HepG2 (cell line): ENCODE measurements around the gene TAGAP. TPM values are rescaled to one million over a fixed set of nuclear protein-coding genes. Genes with fewer than 3 reads are reported as not detected.

ENCODE experiments used
- CHCHD3 ChIP-seq: sonication (generic); formaldehyde crosslinking; IDR thresholded peaks from 2 replicates; pipeline ENCODE4 v1.8.0; 2022; ENCODE audit warnings: mild to moderate bottlenecking, missing genetic modification reagents, moderate library complexity
- EEA1 ChIP-seq: sonication (generic); formaldehyde crosslinking; IDR thresholded peaks from 2 replicates; pipeline ENCODE4 v1.5.1; 2020; ENCODE audit warnings: mild to moderate bottlenecking, missing genetic modification reagents, borderline replicate concordance
- ETS1 ChIP-seq: sonication (generic); formaldehyde crosslinking; IDR thresholded peaks from 2 replicates; pipeline ENCODE4 v1.4.0; 2020; ENCODE audit warnings: missing genetic modification reagents
- HCFC1 ChIP-seq: fragments of 150-350 bp; IDR thresholded peaks from 2 replicates; pipeline ENCODE4 v1.6.1; 2014; ENCODE audit warnings: low read depth, low read length
- HMG20A ChIP-seq: IDR thresholded peaks from 2 replicates; pipeline ENCODE4 v1.6.1; 2016; ENCODE audit warnings: borderline replicate concordance
- NR1H2 ChIP-seq: sonication (generic); formaldehyde crosslinking; IDR thresholded peaks from 2 replicates; pipeline ENCODE4 v1.8.1; 2022; ENCODE audit warnings: low read depth, missing genetic modification reagents, borderline replicate concordance
- NR2C2 ChIP-seq: sonication (generic); formaldehyde crosslinking; IDR thresholded peaks from 2 replicates; pipeline ENCODE4 v1.4.0; 2020; ENCODE audit warnings: missing genetic modification reagents, mild to moderate bottlenecking, moderate library complexity, borderline replicate concordance
- PCBP2 ChIP-seq: fragments of 200-400 bp; formaldehyde crosslinking; optimal IDR thresholded peaks from 2 replicates; pipeline ENCODE3; 2018; ENCODE audit warnings: low read length, low read depth; ENCODE audit not compliant: poor library complexity, severe bottlenecking
- RAD21 ChIP-seq: fragments of 450-650 bp; formaldehyde crosslinking; IDR thresholded peaks from 2 replicates; pipeline ENCODE4 v1.5.0; 2020; ENCODE audit warnings: mild to moderate bottlenecking
- SNAPC4 ChIP-seq: sonication (generic); formaldehyde crosslinking; IDR thresholded peaks from 2 replicates; pipeline ENCODE4 v1.4.0; 2020; ENCODE audit warnings: mild to moderate bottlenecking, missing genetic modification reagents
- ZFP36L2 ChIP-seq: sonication (generic); formaldehyde crosslinking; IDR thresholded peaks from 2 replicates; pipeline ENCODE4 v1.4.0; 2020; ENCODE audit warnings: missing genetic modification reagents
- ZNF205 ChIP-seq: IDR thresholded peaks from 2 replicates; pipeline ENCODE4 v1.6.1; 2018; ENCODE audit warnings: missing biosample characterization, missing genetic modification reagents
- ZNF543 ChIP-seq: sonication (generic); formaldehyde crosslinking; IDR thresholded peaks from 2 replicates; pipeline ENCODE4 v1.4.0; 2020; ENCODE audit warnings: mild to moderate bottlenecking, missing genetic modification reagents
- ZSCAN5A ChIP-seq: sonication (generic); formaldehyde crosslinking; IDR thresholded peaks from 2 replicates; pipeline ENCODE4 v1.8.0; 2022; ENCODE audit warnings: mild to moderate bottlenecking, missing genetic modification reagents, borderline replicate concordance
- polyA plus RNA-seq, 8 experiments: library from polyadenylated mRNA; depleted of rRNA in 3 of 8; stranded (reverse) in 7 of 8; unstranded in 1 of 8; fragments of >200 nt; fragmentation: Illumina TruSeq in 4 of 8; extraction: Trizol in 4 of 8; gene quantifications; 2 replicates each; pipeline versions ENCODE4 v1.2.1 to v1.2.3, GENCODE V29; 2011 to 2016; ENCODE audit warnings: low read depth in 4 of 8, missing spikeins in 1 of 8, mixed read lengths in 1 of 8; ENCODE audit not compliant: insufficient read depth in 1 of 8
- total RNA-seq, 5 experiments: library from RNA; depleted of rRNA; stranded (reverse); fragments of >200 nt; fragmentation: Illumina TruSeq; extraction: Trizol; gene quantifications; 2 replicates each; pipeline ENCODE4 v1.2.3, GENCODE V29; 2016; ENCODE audit warnings: low read depth in 1 of 5
- TF ChIP-seq, protein P1 (sequence below): sonication (generic); formaldehyde crosslinking; IDR thresholded peaks from 2 replicates; pipeline ENCODE4 v1.8.1; 2023; ENCODE audit warnings: mild to moderate bottlenecking, inconsistent platforms, moderate library complexity, missing genetic modification reagents, borderline replicate concordance
- TF ChIP-seq, protein P2 (sequence below): sonication (generic); formaldehyde crosslinking; IDR thresholded peaks from 2 replicates; pipeline ENCODE4 v1.5.0; 2020; ENCODE audit warnings: missing genetic modification reagents
- TF ChIP-seq, protein P3 (sequence below): sonication (generic); formaldehyde crosslinking; IDR thresholded peaks from 2 replicates; pipeline ENCODE4 v1.4.0; 2020; ENCODE audit warnings: mild to moderate bottlenecking, missing genetic modification reagents

TAGAP gene
- total and polyA plus RNA-seq, 2 of the 13 experiments (the other 11 are each of a cell fraction or from before 2014, with no cell fraction given): not detected

- TF ChIP-seq, protein P1, sequence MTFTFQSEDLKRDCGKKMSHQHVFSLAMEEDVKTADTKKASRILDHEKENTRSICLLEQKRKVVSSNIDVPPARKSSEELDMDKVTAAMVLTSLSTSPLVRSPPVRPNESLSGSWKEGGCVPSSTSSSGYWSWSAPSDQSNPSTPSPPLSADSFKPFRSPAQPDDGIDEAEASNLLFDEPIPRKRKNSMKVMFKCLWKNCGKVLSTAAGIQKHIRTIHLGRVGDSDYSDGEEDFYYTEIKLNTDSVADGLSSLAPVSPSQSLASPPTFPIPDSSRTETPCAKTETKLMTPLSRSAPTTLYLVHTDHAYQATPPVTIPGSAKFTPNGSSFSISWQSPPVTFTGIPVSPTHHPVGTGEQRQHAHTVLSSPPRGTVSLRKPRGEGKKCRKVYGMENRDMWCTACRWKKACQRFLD (CRISPR knock-in tag): no peak
- TF ChIP-seq NR2C2 (CRISPR knock-in tag): no peak
- TF ChIP-seq HMG20A (CRISPR knock-in tag): 0 out of 2 replicates have a peak, but pooled peaks have one; percentile 4
- 0 out of 2 replicates have a peak, but pooled peaks have one; percentile 6 for TF ChIP-seq ZNF205 (CRISPR knock-in tag)
- 0 out of 2 replicates have a peak, but pooled peaks have one; percentile 33 for TF ChIP-seq CHCHD3 (CRISPR knock-in tag)
- no peak for TF ChIP-seq ZNF543 (CRISPR knock-in tag)
- TF ChIP-seq, protein P2, sequence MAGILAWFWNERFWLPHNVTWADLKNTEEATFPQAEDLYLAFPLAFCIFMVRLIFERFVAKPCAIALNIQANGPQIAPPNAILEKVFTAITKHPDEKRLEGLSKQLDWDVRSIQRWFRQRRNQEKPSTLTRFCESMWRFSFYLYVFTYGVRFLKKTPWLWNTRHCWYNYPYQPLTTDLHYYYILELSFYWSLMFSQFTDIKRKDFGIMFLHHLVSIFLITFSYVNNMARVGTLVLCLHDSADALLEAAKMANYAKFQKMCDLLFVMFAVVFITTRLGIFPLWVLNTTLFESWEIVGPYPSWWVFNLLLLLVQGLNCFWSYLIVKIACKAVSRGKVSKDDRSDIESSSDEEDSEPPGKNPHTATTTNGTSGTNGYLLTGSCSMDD: peak; percentile 75; the same call in 1 of the 2 replicates
- TF ChIP-seq NR1H2: no peak
- no peak for TF ChIP-seq ETS1 (CRISPR knock-in tag)
- TF ChIP-seq ZSCAN5A (CRISPR knock-in tag): no peak
- TF ChIP-seq, protein P3, sequence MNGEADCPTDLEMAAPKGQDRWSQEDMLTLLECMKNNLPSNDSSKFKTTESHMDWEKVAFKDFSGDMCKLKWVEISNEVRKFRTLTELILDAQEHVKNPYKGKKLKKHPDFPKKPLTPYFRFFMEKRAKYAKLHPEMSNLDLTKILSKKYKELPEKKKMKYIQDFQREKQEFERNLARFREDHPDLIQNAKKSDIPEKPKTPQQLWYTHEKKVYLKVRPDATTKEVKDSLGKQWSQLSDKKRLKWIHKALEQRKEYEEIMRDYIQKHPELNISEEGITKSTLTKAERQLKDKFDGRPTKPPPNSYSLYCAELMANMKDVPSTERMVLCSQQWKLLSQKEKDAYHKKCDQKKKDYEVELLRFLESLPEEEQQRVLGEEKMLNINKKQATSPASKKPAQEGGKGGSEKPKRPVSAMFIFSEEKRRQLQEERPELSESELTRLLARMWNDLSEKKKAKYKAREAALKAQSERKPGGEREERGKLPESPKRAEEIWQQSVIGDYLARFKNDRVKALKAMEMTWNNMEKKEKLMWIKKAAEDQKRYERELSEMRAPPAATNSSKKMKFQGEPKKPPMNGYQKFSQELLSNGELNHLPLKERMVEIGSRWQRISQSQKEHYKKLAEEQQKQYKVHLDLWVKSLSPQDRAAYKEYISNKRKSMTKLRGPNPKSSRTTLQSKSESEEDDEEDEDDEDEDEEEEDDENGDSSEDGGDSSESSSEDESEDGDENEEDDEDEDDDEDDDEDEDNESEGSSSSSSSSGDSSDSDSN (CRISPR knock-in tag): no peak
- TF ChIP-seq EEA1 (CRISPR knock-in tag): no peak
- TF ChIP-seq HCFC1: no peak
- no peak for TF ChIP-seq PCBP2
- no peak for TF ChIP-seq ZFP36L2 (CRISPR knock-in tag)
- TF ChIP-seq SNAPC4 (CRISPR knock-in tag): no peak
- TF ChIP-seq RAD21 (CRISPR knock-in tag): peak; percentile 6; the same call in 1 of the 2 replicates
Measured at GRCh38 chr6:158999154-158999665, 45.6 kb downstream of the TAGAP start (continued).
